NCI-H1417 (cell line): ENCODE results near the gene OSBPL7.

Source experiments
- DNase-seq, 3 experiments: peaks; one replicate each; lab custom pipeline; 2025; lab: John Stamatoyannopoulos, UW

The OSBPL7 gene

GRCh38 chr17:47823519-47823918, 1.9 kb upstream of the OSBPL7 start:
- no peak for DNase-seq

GRCh38 chr17:47822785-47823184, 1.2 kb upstream of the OSBPL7 start:
- DNase-seq = no peak

- no peak for DNase-seq
Measured at GRCh38 chr17:47821031-47821423, 567 bp downstream of the OSBPL7 start.

- no peak for DNase-seq
Measured at GRCh38 chr17:47820033-47820789, 1.4 kb downstream of the OSBPL7 start.

GRCh38 chr17:47819475-47819874, 2.1 kb downstream of the OSBPL7 start:
- DNase-seq = no peak

- DNase-seq = no peak
Measured at GRCh38 chr17:47818002-47818695, 3.4 kb downstream of the OSBPL7 start.

GRCh38 chr17:47816947-47817346, 4.6 kb downstream of the OSBPL7 start:
- DNase-seq = no peak

- DNase-seq = no peak
Measured at GRCh38 chr17:47816111-47816735, 5.4 kb downstream of the OSBPL7 start.

GRCh38 chr17:47815106-47815918, 6.3 kb downstream of the OSBPL7 start:
- DNase-seq = no peak

GRCh38 chr17:47813512-47814031, 8.0 kb downstream of the OSBPL7 start:
- no peak for DNase-seq

GRCh38 chr17:47813077-47813476, 8.5 kb downstream of the OSBPL7 start:
- no peak for DNase-seq

GRCh38 chr17:47812146-47812920, 9.3 kb downstream of the OSBPL7 start:
- DNase-seq = no peak

GRCh38 chr17:47811709-47812108, 9.9 kb downstream of the OSBPL7 start:
- no peak for DNase-seq

GRCh38 chr17:47810901-47811635, 10.5 kb downstream of the OSBPL7 start:
- DNase-seq = no peak

GRCh38 chr17:47810200-47810821, 11.3 kb downstream of the OSBPL7 start:
- no peak for DNase-seq

GRCh38 chr17:47808830-47809480, 12.6 kb downstream of the OSBPL7 start:
- no peak for DNase-seq

GRCh38 chr17:47808036-47808829, 13.4 kb downstream of the OSBPL7 start:
- DNase-seq = no peak

- DNase-seq = no peak
Measured at GRCh38 chr17:47807421-47807820, 14.2 kb downstream of the OSBPL7 start.

- no peak for DNase-seq
Measured at GRCh38 chr17:47806913-47807255, 14.7 kb downstream of the OSBPL7 start.
